Stimulated activated CD8-positive, alpha-beta memory T cell treated with anti-CD3 and anti-CD28 coated beads, Interleukin-7, amount 100 ng/mL, for 1 hour (primary cell): ENCODE measurements around the gene ZFP82.
A peak's percentile ranks its signal among the peaks of the same experiment; 100 is the strongest.

Experiments
- DNase-seq, 2 donors: peaks; one replicate each; pipeline ENCODE4 v3.0.0-alpha.2; 2020; ENCODE audit warnings: low read depth in 2 of 2

The ZFP82 gene

GRCh38 chr19:36418287-36419001 is at the start of gene ZFP82:
Gene ZFP82 (minus strand): TSS chr19:36418644. CDS start chr19:36409789, 8,855 bp downstream.
- peak; percentile 50 to 57 for DNase-seq

GRCh38 chr19:36460046-36460445 is 41.6 kb upstream of the ZFP82 start:
- no peak for DNase-seq

- no peak for DNase-seq
These were observed 38.4 kb upstream of the ZFP82 start for GRCh38 chr19:36456831-36457230.

- no peak for DNase-seq
These were observed 30.7 kb upstream of the ZFP82 start for GRCh38 chr19:36449059-36449670.

GRCh38 chr19:36441339-36441738 is 22.9 kb upstream of the ZFP82 start:
- DNase-seq: no peak

GRCh38 chr19:36436531-36436930 is 18.1 kb upstream of the ZFP82 start:
- no peak for DNase-seq

- no peak for DNase-seq
These were observed 5.5 kb upstream of the ZFP82 start for GRCh38 chr19:36423925-36424324.

- no peak for DNase-seq
These were observed 3.5 kb upstream of the ZFP82 start for GRCh38 chr19:36421749-36422481.

- no peak for DNase-seq
These were observed 2.7 kb upstream of the ZFP82 start for GRCh38 chr19:36420961-36421748.

- DNase-seq: no peak
These were observed 625 bp downstream of the ZFP82 start for GRCh38 chr19:36417752-36418286.

GRCh38 chr19:36409841-36410240 is 8.6 kb downstream of the ZFP82 start:
- no peak for DNase-seq

GRCh38 chr19:36408101-36408500 is 10.3 kb downstream of the ZFP82 start:
- no peak for DNase-seq

- no peak for DNase-seq
These were observed 13.9 kb downstream of the ZFP82 start for GRCh38 chr19:36404498-36404897.

- DNase-seq: no peak
These were observed 17.0 kb downstream of the ZFP82 start for GRCh38 chr19:36401475-36401874.

- DNase-seq: no peak
These were observed 19.9 kb downstream of the ZFP82 start for GRCh38 chr19:36398571-36398970.

GRCh38 chr19:36392916-36393673 is 25.3 kb downstream of the ZFP82 start:
- no peak for DNase-seq

- no peak for DNase-seq
These were observed 39.0 kb downstream of the ZFP82 start for GRCh38 chr19:36379510-36379819.

- DNase-seq: peak; percentile 87 to 89
These were observed 39.6 kb downstream of the ZFP82 start, which contains the start of gene ZFP14 for GRCh38 chr19:36378625-36379509. Gene ZFP14 (minus strand): TSS chr19:36379201. CDS start chr19:36367892, 11,309 bp downstream.

- DNase-seq: no peak
These were observed 40.8 kb downstream of the ZFP82 start for GRCh38 chr19:36377541-36378178.
